H4 (cell line): ENCODE results near the gene TULP3. TPM values are rescaled to one million over a fixed set of nuclear protein-coding genes. Genes with fewer than 3 reads are reported as not detected.

Experiments
- DNase-seq: peaks from one replicate; pipeline ENCODE4 v3.0.0-alpha.2; 2015; ENCODE audit warnings: low spot score
- total RNA-seq: library from RNA; depleted of rRNA; stranded (reverse); fragments of >200 nt; shearing (Covaris generic); gene quantifications from 2 replicates; pipeline ENCODE4 v1.2.3, GENCODE V29; 2014; rRNA removed

Gene TULP3
- total RNA-seq, 1 experiment from 2014 or later: 35.1 TPM

- no peak for DNase-seq
Observed at GRCh38 chr12:2963760-2964292, 73.1 kb downstream of the TULP3 start.

- no peak for DNase-seq
Observed at GRCh38 chr12:2967651-2968050, 77.0 kb downstream of the TULP3 start.

GRCh38 chr12:2970744-2971143, 80.1 kb downstream of the TULP3 start:
- DNase-seq: no peak

GRCh38 chr12:2973566-2973965, 82.9 kb downstream of the TULP3 start:
- DNase-seq: no peak

GRCh38 chr12:2974560-2974971, 83.9 kb downstream of the TULP3 start:
- DNase-seq: no peak

GRCh38 chr12:2976581-2976996, 85.9 kb downstream of the TULP3 start:
- DNase-seq: no peak

- DNase-seq: no peak
Observed at GRCh38 chr12:2977776-2978175, 87.1 kb downstream of the TULP3 start.

GRCh38 chr12:2979806-2980205, 89.1 kb downstream of the TULP3 start:
- no peak for DNase-seq

GRCh38 chr12:2980630-2981029, 89.9 kb downstream of the TULP3 start:
- DNase-seq: no peak

- no peak for DNase-seq
Observed at GRCh38 chr12:2982361-2982760, 91.7 kb downstream of the TULP3 start.

GRCh38 chr12:2984249-2984648, 93.6 kb downstream of the TULP3 start:
- no peak for DNase-seq

GRCh38 chr12:2984698-2985097, 94.0 kb downstream of the TULP3 start:
- no peak for DNase-seq

- no peak for DNase-seq
Observed at GRCh38 chr12:2986876-2987275, 96.2 kb downstream of the TULP3 start.

- DNase-seq: no peak
Observed at GRCh38 chr12:2988494-2988893, 97.8 kb downstream of the TULP3 start.

Other genes with a start within 250 kb of the TULP3 start
- gene FKBP4, start 95.9 kb upstream of the TULP3 start, total RNA-seq: 96.4 and 97.5 TPM in 2 replicates
- gene ITFG2, start 78.2 kb upstream of the TULP3 start, total RNA-seq: 6.8 and 9.5 TPM in 2 replicates
- 0.04 TPM in 1 of 2 replicates, not detected in the other for gene NRIP2, start 55.9 kb upstream of the TULP3 start, total RNA-seq
- not detected in 2 replicates for gene TEX52, start 33.9 kb upstream of the TULP3 start, total RNA-seq
- 45.8 and 61.9 TPM in 2 replicates for gene FOXM1, start 13.7 kb upstream of the TULP3 start, total RNA-seq
- 71.0 and 94.6 TPM in 2 replicates for gene RHNO1, start 13.7 kb upstream of the TULP3 start, total RNA-seq
- gene TEAD4, start 68.5 kb downstream of the TULP3 start, total RNA-seq: 12.7 and 23.6 TPM in 2 replicates
- gene TSPAN9, start 186.5 kb downstream of the TULP3 start, total RNA-seq: 12.7 and 15.8 TPM in 2 replicates